Occipital lobe (tissue), 2 donors: Measurements from ENCODE around the gene DGKB. TPM values are rescaled to one million over a fixed set of nuclear protein-coding genes. Genes with fewer than 3 reads are reported as not detected.
A peak's percentile ranks its signal among the peaks of the same experiment; 100 is the strongest.

ENCODE experiments used
- DNase-seq: peaks from one replicate; lab custom pipeline; 2025; lab: John Stamatoyannopoulos, UW
- total RNA-seq: library from RNA; depleted of rRNA; stranded (reverse); fragments of >200 nt; gene quantifications from one replicate; pipeline ENCODE4 v1.2.3, GENCODE V29; 2014

Gene DGKB
- total RNA-seq, 1 donor from 2014 or later: 6.6 TPM

DNA sequence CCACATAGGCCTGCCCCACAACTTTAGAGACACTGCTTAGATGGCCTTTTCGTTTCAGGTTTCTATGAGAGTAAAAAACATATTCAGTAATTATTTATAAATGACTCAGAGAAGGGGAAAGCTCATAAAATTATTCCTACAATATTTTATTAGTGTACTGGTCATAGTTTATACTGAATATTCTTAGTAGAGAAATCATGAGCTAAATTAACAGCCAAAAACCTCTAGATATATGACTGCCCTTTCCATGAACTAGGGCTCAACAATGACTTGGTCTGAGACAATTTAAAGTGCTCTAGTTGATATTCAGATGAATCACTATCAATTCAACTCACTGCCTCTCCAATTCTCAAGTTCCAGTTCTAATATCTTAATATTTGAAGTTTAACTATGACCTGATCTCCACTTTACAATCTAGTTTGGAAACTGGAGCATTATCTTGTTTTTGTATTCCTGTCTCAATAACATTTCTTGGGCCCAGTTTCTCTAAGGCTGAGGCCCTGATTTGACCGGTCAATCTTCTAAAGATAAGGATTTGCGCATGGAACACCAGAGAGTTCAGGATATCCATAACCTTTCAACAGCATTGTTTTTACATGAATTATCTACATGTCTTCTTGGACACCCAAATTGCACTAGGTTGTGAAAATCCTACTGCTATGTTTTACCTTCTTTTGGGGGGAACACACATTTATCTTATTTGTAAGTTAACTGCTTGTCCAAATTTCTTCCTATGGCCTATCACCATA, 141.6 kb downstream of the DGKB start:
- DNase-seq: no peak

DNA sequence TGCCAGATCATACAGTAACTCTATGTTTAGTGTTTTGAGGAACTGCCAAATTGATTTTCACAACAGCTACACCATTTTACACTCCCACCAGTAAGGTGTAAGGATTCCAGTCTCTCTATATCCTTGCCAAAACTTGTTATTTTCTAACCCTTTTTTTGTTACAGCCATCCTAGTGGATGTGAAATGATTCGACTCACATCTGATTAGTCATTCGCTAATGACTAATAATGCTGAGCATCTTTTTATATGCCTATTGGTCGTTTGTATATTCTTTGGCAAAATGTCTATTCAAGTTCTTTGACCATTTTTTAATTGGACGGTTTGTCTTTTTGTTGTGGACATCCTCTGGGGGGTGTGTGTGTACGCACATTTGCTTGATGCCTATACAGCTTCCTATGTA, 142.8 kb downstream of the DGKB start:
- no peak for DNase-seq

DNA sequence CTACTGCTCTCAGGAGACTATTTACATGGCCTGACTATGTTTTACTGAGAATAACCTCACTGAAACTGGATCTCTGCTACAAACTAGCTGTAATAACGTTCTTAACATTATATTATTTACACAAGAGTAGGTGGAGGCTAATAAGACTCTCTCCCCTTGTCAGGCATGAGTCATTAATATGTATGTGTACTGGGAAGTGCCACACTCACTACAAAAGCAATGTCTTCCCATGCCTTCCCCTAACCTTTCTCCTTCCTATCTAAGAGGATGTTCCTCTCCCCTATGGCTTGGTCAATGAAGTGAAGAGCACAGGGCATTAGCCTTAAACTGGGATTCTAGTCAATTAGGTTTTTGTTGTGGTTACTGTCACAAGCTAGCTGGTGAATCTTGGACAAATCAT, 147.9 kb downstream of the DGKB start:
- no peak for DNase-seq

DNA sequence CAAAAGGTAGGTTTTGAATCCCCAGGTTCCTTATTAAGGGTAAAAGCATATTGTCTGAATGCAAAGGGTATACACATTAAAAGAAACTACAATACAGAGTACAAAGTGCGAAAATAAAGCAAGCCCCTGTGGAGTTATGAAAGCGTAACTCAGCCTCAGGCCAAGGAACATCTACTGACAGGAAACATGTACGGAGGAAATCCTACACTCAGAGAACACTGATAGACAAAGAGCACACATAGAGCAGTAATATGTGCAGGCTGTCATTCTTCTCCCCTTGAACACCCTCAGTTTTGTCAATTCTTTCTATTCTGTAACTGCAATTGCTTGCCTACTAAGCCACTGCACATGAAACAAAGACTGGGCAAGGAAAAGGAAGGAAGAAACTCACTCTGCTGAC, 150.2 kb downstream of the DGKB start:
- DNase-seq: no peak

DNA sequence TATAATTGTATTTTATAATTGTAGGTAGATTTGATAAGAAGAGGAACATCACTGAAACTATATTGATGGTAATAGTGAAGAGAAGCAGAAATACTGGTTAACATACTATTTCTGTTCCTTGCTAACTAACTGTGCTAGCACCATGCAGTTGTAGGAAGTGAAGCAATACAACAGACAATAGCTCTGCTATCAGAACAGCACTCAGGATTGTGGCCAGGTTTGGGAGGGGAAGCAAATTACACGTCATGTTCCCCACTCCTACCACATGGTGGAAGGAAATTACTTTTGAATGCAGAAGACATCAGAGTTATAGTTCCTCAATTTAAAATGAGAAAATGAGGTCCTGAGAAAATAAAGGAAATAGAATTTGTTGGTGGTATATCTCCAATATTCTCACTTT, 151.1 kb downstream of the DGKB start:
- DNase-seq: no peak

DNA sequence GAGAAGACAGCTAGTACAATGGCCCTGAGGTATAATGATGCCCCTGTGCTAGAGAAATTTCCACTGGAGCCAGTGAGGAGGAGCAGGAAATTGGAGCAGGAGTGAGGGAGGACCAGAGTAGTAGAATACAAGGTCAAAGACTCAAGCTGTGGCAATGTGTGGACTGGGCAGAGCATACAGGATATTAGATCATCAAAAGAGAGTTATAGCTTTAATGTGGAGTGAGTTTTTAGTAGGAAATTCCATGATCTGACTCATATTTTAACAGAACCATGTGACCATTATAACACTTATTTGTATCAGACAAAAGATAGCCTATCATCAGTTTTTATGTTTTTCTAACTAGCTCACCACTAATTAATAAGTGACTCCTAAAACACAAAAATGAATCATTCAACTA, 154.1 kb downstream of the DGKB start:
- no peak for DNase-seq

DNA sequence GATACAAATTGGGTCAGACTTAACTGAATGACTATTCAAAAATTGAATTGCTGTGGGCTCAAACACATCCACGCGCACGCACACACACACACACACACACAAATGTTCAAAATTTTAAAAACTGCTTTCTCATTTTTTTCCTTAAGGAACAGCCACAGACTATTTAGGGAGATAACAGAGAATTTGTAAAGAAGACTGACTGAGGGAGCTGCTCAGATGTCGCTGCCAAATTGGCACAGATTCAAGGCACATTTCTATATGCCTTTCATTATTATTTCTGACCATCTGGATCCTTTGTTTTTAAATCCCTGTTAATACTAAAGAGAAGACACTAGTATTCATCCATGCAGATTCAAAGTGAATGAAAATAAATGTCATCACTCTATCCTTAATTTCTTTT, 154.8 kb downstream of the DGKB start:
- no peak for DNase-seq

DNA sequence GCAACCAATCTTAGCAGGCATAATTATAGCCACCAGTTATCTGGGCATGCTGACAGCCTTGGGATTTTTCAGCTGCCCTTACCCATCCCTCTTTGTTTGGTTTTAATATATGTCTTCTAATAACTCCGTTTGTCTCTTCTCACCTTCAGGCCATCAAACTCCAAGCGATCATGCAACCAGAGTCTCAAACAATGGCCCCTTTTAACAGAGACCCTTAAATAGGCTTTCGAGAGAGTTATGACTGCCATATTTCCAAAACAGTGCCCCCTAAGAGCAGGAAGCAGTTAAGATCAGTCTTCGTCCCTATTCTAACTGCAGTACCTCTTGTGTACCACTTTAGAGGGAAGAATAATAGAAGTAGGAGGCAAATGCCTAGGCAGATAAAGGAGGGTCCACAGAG, 157.5 kb downstream of the DGKB start:
- no peak for DNase-seq

DNA sequence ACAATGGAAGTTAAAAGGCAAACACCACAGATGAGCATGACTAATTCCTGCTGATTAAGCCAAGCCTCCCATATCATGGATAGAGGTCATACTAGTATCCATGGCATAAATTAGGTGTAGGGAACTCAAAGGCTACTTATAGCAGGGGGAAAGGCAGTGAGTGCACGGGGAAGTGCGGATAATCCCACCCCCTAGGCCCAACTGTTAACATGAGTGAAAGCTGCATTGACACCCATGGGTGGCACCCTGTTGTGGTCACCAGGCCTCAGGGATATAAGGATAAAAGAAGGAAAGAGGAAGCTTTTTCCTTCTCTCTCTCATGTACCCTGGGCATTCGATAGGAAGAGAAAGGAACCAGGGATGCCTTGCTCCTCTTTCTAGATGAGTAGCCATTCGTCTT, 161.9 kb downstream of the DGKB start:
- no peak for DNase-seq

DNA sequence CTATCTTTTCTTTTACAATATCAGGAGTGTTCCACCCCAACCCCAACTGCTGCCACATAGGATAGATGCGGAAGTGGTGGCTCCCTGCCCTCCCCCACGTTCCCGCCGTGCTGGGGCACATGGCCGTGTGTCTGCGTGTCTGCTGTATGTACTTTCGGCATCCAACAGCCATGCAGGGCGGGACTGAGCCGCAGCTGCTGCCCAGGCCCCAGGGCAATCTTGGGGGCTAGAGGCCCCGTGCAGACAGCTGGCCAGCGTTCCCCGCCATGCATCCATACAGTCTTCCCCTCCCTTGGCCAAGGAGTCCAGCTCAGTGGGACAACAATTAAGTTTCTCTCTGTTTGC, 162.7 kb downstream of the DGKB start:
- DNase-seq: no peak

DNA sequence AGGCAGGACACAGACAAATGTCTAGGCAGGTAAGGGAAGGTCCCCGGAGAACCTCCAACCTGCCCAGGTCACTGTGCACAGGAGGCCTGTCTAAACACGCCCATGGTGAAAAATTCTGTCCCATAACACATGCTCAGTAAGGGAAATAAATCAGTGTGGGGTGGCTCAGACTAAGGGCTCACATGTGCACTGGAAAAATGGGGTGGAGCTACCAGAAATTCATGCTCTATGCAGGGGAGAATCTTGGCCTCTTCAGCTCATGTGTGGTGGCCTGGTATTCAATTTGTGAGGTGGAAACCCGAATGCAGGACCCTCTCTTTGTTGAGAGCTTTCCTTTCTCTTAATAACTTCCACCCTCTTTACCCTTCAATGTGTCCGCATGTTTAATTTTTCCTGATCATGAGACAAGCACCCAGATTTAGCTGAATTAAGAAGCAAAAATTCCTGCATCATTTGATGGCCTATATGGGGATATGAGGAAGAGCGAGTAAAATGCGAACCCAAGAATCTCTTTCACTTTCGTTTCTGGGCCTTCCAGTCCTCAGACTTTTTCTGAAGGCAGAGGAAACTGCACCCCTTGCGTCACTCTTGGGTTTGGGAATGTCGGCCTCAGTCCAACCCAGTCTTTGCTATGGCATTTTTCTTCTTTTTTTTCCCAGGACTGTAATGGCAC, 163.2 kb downstream of the DGKB start:
- no peak for DNase-seq

DNA sequence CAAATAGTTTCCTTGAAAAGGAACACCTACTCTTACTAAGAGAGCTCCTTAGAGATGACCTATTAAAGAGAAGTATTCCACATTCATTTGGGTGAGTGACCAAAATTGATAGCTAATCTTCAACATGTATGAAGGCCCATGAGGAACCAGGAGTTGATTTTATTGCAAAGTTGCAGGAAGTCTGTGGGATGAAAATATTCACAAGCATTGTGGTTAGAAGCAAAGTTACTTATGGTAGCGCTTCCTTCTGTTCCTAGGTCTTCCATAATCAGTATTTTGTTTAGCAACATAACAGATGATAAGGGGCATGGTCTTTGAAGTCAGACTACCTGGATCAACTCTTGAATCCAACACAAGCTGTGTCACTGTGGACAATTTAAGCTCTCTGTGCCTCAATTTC, 164.5 kb downstream of the DGKB start:
- DNase-seq: no peak

DNA sequence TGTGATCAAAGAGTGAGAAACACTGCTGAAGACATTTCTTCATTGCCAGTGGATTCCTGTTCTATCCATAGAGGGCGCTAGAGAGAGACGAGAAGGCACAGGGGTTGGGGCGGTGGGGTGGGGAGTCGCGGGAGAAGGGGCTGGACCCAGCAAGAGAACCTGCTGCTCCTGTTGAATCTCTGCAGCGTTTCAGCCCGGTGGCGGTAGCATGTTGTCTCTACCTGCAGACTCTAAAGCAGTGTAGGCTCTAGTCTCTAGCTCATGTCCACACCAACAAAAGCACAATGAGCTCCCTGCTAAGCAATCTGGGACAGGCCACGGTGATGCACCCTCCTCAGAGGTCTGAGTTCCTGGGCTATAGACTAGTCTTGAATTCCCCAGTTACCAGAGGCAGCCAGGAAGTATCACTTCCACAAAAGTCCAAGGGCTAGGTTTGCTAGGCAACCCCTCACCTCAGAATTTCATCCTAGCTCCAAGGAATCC, 167.7 kb downstream of the DGKB start:
- no peak for DNase-seq

DNA sequence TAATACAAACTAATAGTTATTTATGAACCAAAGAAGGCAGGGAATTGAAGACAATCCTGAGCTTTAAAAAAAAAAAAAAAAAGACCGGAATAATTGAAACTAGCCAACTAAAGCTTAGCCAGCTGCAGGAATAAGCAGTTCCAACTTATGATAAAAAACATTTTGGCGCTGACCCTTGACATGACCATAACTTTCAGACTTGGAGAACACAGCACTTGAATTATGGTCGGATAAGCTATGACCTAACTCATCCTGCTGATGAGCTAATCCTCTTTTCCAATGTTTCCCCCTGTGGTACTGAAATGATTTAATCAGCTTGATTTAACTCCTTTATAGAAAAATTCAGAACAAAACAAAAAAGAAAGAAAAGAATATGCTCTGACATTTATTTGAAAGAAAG, 181.8 kb downstream of the DGKB start:
- DNase-seq: no peak

DNA sequence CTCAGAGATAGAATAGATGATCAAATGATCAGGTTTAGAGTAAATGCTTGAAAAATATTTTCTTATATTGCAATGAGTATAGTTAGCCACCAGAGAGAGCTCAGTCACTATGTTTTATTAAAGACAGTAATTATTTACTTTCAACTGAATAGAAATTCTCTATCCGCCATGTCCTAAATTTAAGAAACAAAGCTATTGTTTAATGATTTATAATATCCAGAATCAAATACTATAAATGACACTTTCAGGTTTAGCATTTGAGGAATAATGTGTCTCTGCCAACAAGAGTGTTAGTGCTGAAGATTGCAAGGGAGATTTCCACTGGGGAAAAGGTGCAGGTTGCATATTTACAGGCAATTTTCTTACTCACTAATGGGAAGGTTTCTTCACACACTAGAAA, 184.7 kb downstream of the DGKB start:
- DNase-seq: no peak

DNA sequence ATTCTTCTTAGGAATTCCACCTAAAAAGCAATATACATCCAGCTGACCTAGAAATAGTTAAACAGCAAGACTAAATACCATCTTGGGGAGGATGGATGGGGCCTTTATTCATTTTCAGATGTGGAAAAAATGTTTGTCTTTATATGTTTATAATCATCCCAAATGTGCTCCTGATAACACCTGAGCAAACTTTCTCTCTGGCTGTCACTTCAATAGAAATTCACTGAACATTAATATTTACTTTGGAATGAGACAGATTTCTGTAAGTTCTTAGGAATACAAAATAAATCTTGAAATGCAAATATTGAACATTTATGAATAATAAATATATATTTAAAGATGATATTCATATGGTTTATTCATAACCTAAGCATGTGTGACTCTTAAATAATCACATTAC, 185.4 kb downstream of the DGKB start:
- DNase-seq: no peak

DNA sequence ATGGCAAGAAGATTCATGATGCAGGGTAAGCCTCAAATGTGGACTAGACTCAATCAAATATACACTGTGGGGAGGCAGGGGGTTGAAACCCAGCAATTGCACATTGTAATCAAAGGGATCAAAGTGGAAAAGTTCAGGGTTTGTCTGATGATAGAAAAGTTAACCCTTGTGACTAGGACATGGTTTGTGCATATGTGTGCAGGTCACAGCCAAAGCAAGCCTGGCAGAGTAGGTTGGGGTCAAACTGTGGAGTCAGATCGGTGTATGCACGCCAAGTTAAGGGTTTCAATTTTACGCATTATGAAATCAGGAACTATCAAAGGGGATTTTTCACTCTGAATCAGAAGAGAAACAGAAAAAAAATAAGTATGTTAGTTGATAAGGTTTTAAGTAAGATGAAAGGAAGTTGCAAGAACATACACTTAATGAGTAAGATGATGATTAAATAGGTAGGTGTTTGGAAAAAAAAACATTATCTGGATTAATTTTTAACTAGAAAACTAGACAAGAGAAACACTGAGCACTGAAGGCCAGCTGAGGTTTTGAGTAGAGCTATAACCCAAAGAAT, 188.3 kb downstream of the DGKB start:
- no peak for DNase-seq

DNA sequence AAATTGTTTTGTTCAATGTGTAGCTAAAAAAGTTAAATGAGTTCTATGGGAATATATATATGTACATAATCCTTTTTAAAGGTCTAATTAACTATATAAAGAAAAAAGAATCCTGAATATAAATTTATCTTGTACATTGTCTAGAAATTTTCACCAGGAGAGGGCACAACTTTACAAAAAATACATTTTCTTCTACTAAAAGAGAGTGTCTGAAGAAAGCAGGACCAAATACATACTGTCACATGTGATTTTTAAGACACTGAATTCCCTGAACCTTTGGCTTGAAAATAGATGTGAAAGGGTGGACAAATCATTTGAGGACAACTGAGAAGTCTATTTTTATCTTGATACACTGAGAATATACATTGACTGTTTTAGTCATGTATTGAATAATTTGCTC, 204.3 kb downstream of the DGKB start:
- no peak for DNase-seq

DNA sequence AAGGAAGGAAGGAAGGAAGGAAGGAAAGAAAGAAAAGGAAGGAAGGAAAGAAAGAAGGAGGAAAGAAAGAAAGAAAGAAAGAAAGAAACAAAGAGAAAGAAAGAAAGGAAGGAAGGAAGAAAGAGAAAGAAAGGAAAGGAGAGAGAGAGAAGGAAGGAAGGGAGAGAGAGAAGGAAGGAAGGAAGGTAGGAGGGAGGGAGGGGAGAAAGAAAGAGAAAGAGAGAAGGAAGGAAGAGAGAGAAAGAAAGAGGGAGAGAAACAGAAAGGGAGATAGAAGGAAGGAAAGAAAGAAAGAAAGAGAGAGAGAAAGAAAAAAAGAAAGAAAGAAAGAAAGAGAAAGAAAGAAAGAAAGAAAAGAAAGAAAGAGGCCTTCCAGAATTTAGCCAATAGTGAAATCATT, 204.9 kb downstream of the DGKB start:
- DNase-seq: no peak

DNA sequence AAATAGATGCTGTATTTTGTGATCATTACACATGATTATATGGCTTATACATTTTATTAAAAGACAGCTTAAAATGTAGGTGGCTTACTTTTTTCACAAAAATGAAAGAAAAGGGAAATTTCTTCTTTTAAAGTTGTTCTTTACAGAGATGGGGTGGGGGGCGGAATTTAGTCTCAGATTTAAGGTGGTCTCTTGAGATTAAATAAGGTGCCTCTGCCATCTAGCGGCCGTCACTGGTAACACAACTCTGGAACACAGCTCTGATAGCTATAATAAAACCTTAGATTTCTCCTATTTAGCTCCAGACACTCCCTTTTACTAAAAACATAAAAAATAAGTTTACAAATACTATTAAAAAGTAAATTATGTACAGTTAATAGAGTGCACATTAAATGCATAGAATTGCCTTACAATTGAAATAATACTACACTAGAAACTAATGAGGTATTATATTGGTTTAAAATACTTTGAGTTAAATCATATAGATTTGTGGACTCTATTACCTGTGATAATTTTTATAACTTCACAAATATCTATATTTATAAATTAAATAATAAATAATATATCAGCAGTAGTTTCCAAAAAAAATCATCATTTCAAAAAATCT, 210.9 kb downstream of the DGKB start:
- DNase-seq: peak; percentile 6

DNA sequence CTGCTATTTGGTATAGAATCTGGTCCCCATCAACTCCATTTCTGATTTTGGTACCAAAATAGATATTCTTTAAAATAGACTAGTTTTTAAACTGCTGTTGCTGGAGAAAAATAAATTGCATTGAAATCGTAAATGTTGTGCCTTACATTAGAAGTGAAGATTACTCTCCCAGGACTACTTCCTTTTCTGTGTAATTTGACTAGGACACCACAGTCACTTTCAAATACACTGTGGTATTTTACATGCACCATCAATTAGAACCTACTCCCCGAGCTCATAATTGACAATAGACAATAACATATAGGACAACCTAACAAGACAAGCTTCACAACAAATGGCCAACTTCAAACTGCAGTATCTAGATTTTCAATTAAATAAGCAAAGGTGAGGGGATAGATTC, 211.5 kb downstream of the DGKB start:
- no peak for DNase-seq

DNA sequence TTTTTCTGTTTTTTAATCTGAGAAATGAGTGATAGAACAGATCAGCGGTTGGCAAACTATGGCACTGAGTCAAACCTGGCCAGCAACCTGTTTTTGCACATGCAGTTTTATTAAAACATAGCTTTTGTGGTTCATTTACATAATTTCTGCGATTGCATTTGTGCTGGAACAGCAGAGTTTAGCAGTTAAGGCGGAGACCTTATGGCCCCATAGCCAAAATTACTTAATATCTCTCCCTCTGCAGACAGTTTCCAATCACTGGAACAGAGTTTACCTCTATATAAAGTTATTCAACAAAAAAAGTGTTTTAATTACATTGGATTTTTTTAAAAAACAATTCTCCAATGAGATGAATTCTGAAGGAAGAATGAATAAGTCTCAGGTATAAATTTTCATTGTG, 212.1 kb downstream of the DGKB start:
- DNase-seq: no peak

DNA sequence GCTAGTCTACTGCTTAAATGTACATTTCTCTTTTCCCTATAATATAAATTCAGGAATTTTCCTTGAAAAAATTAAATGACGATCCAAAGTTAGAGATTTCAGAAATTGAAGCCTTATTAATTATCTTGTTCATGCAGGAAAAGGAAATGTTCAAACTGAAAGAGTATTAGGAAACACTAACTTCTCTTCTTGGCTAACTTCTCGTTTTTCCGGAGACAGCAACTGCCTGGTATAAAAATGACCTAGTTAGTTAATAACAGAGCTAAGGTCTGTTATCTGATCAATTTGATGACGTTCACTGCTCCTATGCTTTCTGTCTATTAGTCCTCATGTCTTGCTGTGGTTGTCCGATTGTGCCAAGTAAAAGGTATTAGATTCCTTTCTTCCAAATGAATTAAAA, 212.5 kb downstream of the DGKB start:
- no peak for DNase-seq
